ENCODE data around the gene CFAP77. TPM values are rescaled to one million over a fixed set of nuclear protein-coding genes. Genes with fewer than 3 reads are reported as not detected.

CFAP77 gene
- polyA plus RNA-seq, 1 donor = not detected

- no peak for DNase-seq
Observed at GRCh38 chr9:132584601-132585560, 174.9 kb downstream of the CFAP77 start.

DNA sequence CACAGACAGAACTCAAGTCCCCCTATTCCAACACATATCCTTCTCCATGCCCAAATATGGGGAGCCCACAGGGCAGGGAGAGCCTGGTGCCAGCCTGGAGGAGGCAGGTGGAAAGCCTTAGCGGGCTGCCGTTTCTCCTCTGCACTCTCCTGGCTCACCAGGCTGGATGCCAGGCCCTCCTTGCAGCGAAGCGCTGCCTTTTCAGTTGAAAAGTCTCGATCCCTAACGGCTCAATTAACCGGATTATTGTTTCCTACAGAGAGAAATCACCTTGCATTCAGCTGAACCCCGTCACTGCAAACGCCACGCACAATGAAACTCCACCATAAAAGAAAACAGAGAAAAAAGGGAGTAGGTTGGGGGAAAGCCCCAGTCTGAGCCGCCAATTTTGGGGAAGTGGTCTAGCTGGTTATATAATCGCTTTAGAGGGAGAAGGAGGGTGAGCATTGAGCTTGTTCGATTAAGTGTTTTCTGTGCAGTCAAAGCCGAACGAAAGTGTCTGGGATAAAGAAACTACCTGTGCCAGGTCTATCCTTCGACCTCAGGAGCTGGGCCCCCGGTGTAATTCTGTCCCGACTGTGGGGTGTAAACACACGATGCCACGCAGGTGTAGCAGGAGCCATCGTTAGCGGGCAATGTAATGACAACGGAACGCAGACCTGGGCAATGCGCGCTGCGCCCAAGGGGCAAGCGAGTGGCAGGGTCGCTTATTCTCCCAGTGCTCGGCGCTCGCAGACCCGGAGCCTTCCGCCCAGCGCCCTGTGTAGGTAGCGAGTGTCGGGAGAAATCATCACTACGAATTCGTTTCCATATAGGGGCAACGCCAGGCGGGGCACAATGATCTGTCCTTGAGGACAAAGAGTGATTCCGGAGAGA is 176.2 kb downstream of the CFAP77 start:
- DNase-seq = no peak

DNA sequence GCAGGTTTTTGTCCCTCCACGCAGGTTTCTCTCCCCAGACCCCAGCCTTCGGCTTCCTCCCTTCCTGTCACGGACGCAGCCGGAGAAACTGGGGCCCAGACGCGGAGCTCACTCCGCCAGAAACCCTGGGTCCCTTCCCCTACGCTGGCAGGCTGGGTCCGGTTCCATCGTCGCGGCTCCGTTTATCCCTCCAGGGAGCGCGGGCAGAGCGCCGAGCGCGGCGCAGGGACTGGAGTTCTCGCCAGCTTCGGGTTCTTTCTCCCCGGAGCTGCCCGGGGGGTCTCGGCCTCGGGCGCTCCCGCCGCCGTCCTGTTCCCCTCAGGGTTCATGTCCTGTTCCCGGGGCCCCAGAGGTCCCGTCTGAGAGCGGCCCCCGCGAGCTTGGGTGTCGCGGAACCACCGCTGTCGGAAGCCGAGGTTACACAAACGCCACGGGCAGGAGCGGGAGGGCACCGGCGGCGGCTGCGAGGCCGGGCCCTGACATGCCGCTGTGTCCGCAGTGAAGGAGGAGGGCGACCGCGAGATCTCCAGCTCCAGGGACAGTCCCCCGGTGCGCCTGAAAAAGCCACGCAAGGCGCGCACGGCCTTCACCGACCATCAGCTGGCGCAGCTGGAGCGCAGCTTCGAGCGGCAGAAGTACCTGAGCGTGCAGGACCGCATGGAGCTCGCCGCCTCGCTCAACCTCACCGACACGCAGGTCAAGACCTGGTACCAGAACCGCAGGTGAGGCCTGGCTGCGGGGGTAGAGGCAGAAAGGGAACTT is 177.0 kb downstream of the CFAP77 start:
- no peak for DNase-seq

DNA sequence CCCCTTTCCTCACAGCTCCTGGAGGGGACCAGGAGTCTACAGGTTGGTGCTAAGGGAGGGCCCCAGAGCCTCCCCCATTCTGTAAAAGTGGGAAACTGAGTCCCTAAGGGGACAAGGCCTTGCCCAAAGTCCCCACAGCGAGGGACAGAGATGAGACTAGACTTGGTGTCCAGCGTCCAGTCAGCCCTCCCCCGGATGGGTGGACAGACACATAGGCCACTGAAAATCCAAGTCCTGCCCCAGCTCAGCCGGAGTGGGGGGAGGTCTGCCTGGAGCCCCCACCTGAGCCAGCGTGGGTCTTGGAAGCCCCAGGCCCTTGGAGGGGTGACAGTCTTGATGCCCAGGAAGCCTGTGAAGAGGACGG is 177.6 kb downstream of the CFAP77 start:
- no peak for DNase-seq

DNA sequence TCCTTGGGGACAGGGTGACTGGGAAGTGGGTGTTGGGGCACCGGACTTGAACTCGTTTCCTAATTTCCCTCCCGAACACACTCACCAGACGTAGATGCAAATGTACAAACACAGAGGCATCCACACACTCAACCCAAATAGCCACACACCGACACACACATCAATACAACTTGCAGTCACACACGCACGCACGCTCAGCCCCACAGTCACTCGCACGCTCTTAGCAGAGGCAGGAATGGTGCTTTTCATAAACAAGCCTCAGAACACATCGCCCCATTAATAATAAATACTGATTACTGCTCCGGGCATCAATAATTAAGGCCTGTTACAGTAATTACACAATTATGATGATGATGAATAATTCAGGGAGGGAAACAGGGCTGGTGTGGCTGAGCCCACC is 178.1 kb downstream of the CFAP77 start:
- DNase-seq = no peak

- no peak for DNase-seq
Observed at GRCh38 chr9:132588501-132589147, 178.6 kb downstream of the CFAP77 start.

GRCh38 chr9:132589148-132590036 is 179.4 kb downstream of the CFAP77 start:
- DNase-seq = no peak

DNA sequence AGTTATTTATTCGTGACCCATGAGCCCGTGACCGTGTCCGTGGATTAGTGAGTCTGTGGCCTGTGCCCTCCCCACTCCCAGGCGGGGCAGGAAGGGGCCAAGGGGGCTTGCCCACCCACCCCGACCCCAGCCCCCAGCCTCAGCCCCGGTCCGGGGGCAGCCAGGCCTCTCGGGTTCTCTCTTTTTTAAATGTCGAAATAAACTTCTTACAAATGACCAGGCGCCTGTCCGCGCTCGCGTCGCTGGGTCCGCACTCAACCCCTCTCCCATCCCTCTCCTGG is 180.0 kb downstream of the CFAP77 start:
- DNase-seq = no peak

GRCh38 chr9:132590318-132591182 is 180.5 kb downstream of the CFAP77 start:
- DNase-seq = no peak

DNA sequence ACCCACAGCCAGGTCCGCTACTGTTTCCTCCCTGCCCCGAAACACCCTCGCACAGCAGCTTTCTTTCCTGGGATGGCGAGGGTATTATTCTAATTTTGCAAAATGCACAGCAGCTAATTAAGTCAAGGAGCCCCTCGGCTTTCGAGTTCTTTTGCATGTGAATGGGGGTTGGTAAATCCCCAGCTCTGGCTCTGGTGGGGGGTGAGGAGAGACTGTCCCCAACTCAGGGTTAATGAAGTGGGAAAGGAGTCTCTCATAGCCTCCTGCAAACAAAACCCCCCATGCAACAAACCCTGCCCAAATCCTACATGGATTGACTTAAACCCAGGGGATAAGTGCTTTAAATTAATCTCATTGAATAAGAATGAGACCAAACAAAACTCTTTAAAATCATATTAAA is 181.2 kb downstream of the CFAP77 start:
- no peak for DNase-seq

DNA sequence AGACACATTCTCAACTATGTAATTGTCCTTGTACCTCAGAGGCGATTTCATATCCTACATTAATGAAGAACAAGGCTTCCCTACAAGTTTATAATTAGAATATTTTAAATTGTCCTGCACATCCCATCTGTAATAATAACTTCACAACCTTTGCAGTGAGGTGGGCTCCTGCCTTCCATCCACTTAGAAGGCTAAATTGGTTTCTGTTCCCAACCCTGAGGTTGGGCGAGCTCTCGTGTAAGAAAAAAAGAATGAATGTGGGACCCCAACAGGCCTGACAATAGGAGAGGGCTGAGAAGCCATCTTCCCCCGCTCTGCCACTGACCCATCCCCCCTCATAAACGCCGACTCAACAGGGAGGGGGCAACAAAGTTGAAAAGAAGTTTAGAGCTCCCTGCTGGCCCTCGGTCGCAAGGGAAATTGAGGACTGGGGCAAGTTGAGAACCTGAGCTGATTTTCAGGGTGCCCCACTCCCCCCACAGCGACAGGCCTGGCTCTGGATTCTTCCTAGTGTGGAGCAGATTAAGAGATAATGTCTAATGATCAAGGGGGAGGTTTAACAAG is 181.8 kb downstream of the CFAP77 start:
- DNase-seq = no peak

DNA sequence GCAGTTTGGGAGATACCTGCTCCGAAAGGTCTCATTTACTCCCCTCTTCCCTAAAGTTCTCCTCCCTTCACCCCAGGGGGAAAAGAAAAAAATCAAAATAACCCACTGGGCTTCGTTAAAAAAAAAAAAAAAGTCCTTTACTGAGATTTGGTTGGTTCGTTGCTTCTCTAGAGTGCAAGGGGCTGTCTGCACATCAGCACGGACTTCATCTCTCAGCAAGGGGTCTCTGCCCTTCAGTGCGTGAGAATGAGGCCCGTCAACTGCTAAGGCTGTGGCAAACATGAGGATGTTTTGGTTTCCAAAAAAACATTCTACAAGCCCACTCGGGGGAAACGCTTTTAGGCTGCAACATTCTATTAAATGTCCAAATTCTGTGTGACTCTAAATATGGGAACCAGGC is 182.4 kb downstream of the CFAP77 start:
- DNase-seq = no peak

GRCh38 chr9:132594412-132594811 is 184.4 kb downstream of the CFAP77 start:
- DNase-seq = no peak

GRCh38 chr9:132595319-132595718 is 185.3 kb downstream of the CFAP77 start:
- DNase-seq = no peak

GRCh38 chr9:132596200-132596599 is 186.2 kb downstream of the CFAP77 start:
- DNase-seq = no peak

GRCh38 chr9:132597073-132597775 is 187.2 kb downstream of the CFAP77 start:
- no peak for DNase-seq

- DNase-seq = no peak
Observed at GRCh38 chr9:132600326-132600984, 190.4 kb downstream of the CFAP77 start.

- DNase-seq = no peak
Observed at GRCh38 chr9:132602207-132602606, 192.2 kb downstream of the CFAP77 start.

DNA sequence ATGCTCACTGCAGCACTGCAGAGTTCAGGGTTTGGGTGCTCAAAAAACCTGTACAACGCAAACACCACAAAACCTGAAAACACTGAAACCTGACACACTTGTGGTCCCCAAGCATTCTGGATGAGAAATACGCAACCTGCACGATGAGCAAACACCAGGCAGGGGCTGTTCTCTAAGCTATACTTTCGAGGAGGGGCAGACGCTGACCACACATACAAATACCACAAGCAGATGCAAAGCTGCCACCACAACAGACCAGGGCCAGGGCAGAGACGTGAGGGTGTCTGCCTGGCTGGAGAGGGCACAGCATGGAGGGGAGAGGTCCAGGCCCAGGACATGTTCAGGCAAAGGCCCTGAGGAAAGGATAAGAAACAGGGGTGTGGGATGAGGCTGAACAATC is 195.4 kb downstream of the CFAP77 start:
- no peak for DNase-seq
